ENCODE results near the gene KLF9. TPM values are rescaled to one million over a fixed set of nuclear protein-coding genes. Genes with fewer than 3 reads are reported as not detected.

Gene KLF9
- total RNA-seq, 1 experiment from 2014 or later, result 0.26 TPM

DNA sequence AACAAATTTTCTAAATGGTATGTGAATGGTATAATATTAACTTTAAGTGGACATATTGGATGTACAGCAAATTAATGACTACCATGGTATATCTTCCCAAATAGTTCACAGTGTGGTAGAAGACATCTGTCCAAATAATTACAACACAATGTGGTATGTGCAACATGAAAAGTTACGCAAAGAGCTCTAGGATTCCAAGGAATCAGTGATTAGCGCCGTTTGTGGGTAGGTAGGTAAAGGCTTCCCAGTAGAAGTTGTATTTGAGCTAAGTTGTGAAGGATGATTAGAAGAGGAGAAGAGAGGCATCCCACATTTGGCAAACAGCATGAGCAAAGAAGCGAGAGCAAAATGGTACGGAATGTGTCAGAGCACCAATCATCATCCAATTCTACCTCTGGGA, 14.3 kb upstream of the KLF9 start:
- Mint-ChIP-seq H3K4me1 (peaks cover 0 to 6% of the 10 kb centered on the region in 2 experiments; a peak in 3 of 4 replicates), H3K4me3 (no peak overlapping the region), H3K27ac (no peak overlapping the region), H3K9me3 (peaks cover 4 to 6% of the 10 kb centered on the region in 2 experiments; a peak in 2 of 5 replicates), H3K36me3 (ENCODE audit: insufficient read depth in 1 of 3, low read depth in 3 of 3) (no peaks in the 10 kb centered on the region), H3K27me3 (ENCODE audit: low read depth) (peaks cover 20% of the 10 kb centered on the region)
- Histone ChIP-seq H3K27ac (ENCODE audit: insufficient read length, low read depth, low read length) (no peak overlapping the region), H3T11ph (ENCODE audit: low read length) (no peak overlapping the region), H2BK15ac (ENCODE audit: low read depth, low read length) (no peak overlapping the region), H4K8ac (replicated peaks; ENCODE audit: insufficient read length, low read depth, low read length) (no peak overlapping the region), H2BK20ac (ENCODE audit: low read depth, low read length, poor library complexity, severe bottlenecking) (no peak overlapping the region), H3K18ac (ENCODE audit: insufficient read length, low read depth, low read length) (no peak overlapping the region), H3K4ac (ENCODE audit: low read depth, low read length) (no peak overlapping the region), H3K4me1 (ENCODE audit: insufficient read depth, low read length) (no peaks in the 10 kb centered on the region), H3K23ac (ENCODE audit: insufficient read length, low read depth, low read length) (no peak overlapping the region), H4K20me1 (ENCODE audit: control insufficient read depth, insufficient read depth, insufficient read length) (no peaks in the 10 kb centered on the region), H2BK5ac (ENCODE audit: insufficient read length, low read length) (no peak overlapping the region), H2BK12ac (ENCODE audit: insufficient read length, low read depth, low read length) (no peak overlapping the region), H3K9ac (ENCODE audit: extremely low read depth, insufficient read length, low read length) (no peak overlapping the region), H3K79me2 (ENCODE audit: insufficient read depth, low read length) (no peaks in the 10 kb centered on the region), H3K27me3 (ENCODE audit: insufficient read depth, low read length) (no peaks in the 10 kb centered on the region), H4K5ac (ENCODE audit: insufficient read length, low read depth, low read length) (no peak overlapping the region), H2AFZ (ENCODE audit: low read length) (no peak overlapping the region), H3K4me2 (ENCODE audit: insufficient read depth, insufficient read length, low read length) (no peak overlapping the region), H3K23me2 (ENCODE audit: insufficient read length, low read depth, low read length, poor library complexity, severe bottlenecking) (no peaks in the 10 kb centered on the region), H4K91ac (ENCODE audit: insufficient read length, low read depth, low read length) (no peak overlapping the region), H3K56ac (ENCODE audit: insufficient read length, low read depth, low read length) (no peak overlapping the region), H3K9me3 (ENCODE audit: control insufficient read depth, low read depth, low read length) (no peaks in the 10 kb centered on the region), H2AK5ac (ENCODE audit: insufficient read length, low read length) (no peak overlapping the region), H3K79me1 (ENCODE audit: insufficient read depth, low read depth, low read length, poor library complexity, severe bottlenecking) (no peaks in the 10 kb centered on the region), H2BK120ac (ENCODE audit: low read depth, low read length, poor library complexity, severe bottlenecking) (no peak overlapping the region), H3K14ac (ENCODE audit: insufficient read depth, low read length) (no peak overlapping the region)
- TF ChIP-seq, protein P1, sequence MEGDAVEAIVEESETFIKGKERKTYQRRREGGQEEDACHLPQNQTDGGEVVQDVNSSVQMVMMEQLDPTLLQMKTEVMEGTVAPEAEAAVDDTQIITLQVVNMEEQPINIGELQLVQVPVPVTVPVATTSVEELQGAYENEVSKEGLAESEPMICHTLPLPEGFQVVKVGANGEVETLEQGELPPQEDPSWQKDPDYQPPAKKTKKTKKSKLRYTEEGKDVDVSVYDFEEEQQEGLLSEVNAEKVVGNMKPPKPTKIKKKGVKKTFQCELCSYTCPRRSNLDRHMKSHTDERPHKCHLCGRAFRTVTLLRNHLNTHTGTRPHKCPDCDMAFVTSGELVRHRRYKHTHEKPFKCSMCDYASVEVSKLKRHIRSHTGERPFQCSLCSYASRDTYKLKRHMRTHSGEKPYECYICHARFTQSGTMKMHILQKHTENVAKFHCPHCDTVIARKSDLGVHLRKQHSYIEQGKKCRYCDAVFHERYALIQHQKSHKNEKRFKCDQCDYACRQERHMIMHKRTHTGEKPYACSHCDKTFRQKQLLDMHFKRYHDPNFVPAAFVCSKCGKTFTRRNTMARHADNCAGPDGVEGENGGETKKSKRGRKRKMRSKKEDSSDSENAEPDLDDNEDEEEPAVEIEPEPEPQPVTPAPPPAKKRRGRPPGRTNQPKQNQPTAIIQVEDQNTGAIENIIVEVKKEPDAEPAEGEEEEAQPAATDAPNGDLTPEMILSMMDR (conservative IDR thresholded peaks at IDR 0.05), result no peak
- DNase-seq, result no peak
- no CpG with 5 or more reads among the region's 5 CpGs for WGBS (ENCODE audit: extremely low coverage, insufficient read length, low lambda C conversion rate)

All from H9 (cell line).